Stimulated activated naive CD8-positive, alpha-beta T cell treated with anti-CD3 and anti-CD28 coated beads, Interleukin-15, Interleukin-2, amounts not matched to agents 100 U/mL and 50 U/mL, for 24 hours (primary cell): ENCODE results near the gene CTNNBL1.
A peak's percentile ranks its signal among the peaks of the same experiment; 100 is the strongest.

Experiments used
- ATAC-seq: fragments of 150-1000 bp; cut with Tn5 transposase; one replicate; pipeline ENCODE4 v1.10.0; 2021
- DNase-seq: peaks from one replicate; pipeline ENCODE4 v3.0.0; 2021

CTNNBL1 gene

GRCh38 chr20:37901654-37902503 lies 208.0 kb downstream of the CTNNBL1 start:
- no peak for ATAC-seq
- no peak for DNase-seq

- DNase-seq (no peak), ATAC-seq (no peak)
These were observed 208.9 kb downstream of the CTNNBL1 start, which contains the start of gene VSTM2L for GRCh38 chr20:37902504-37903313. Gene VSTM2L (plus strand): TSS chr20:37903127. CDS start chr20:37903351, 224 bp downstream.

- DNase-seq (no peak), ATAC-seq (no peak)
These were observed 209.6 kb downstream of the CTNNBL1 start for GRCh38 chr20:37903317-37904007.

GRCh38 chr20:37904008-37904642 lies 210.3 kb downstream of the CTNNBL1 start:
- no peak for DNase-seq
- no peak for ATAC-seq

- ATAC-seq = no peak
These were observed 211.1 kb downstream of the CTNNBL1 start for GRCh38 chr20:37904845-37905373.

GRCh38 chr20:37905671-37906613 lies 212.1 kb downstream of the CTNNBL1 start:
- ATAC-seq (no peak), DNase-seq (no peak)

More at GRCh38 chr20:37904845-37905373, 211.1 kb downstream of the CTNNBL1 start:
- DNase-seq = no peak

GRCh38 chr20:37907330-37907676 lies 213.5 kb downstream of the CTNNBL1 start:
- no peak for ATAC-seq
- no peak for DNase-seq

GRCh38 chr20:37907677-37908401 lies 214.0 kb downstream of the CTNNBL1 start:
- DNase-seq (no peak), ATAC-seq (no peak)

- ATAC-seq = no peak
- DNase-seq = no peak
These were observed 217.4 kb downstream of the CTNNBL1 start for GRCh38 chr20:37911261-37911660.

GRCh38 chr20:37911838-37912281 lies 218.0 kb downstream of the CTNNBL1 start:
- DNase-seq (no peak), ATAC-seq (no peak)

- no peak for DNase-seq
- ATAC-seq = peak; percentile 39
These were observed 219.0 kb downstream of the CTNNBL1 start for GRCh38 chr20:37912874-37913273.

GRCh38 chr20:37913567-37914366 lies 219.9 kb downstream of the CTNNBL1 start:
- no peak for DNase-seq
- ATAC-seq = no peak

- no peak for DNase-seq
- no peak for ATAC-seq
These were observed 220.5 kb downstream of the CTNNBL1 start for GRCh38 chr20:37914367-37914671.

GRCh38 chr20:37914672-37915433 lies 221.0 kb downstream of the CTNNBL1 start:
- DNase-seq = no peak
- no peak for ATAC-seq

GRCh38 chr20:37915434-37915787 lies 221.6 kb downstream of the CTNNBL1 start:
- ATAC-seq (no peak), DNase-seq (no peak)

GRCh38 chr20:37915800-37916570 lies 222.2 kb downstream of the CTNNBL1 start:
- ATAC-seq (no peak), DNase-seq (no peak)

- DNase-seq (no peak), ATAC-seq (no peak)
These were observed 223.6 kb downstream of the CTNNBL1 start for GRCh38 chr20:37917461-37917860.

- ATAC-seq = no peak
These were observed 224.2 kb downstream of the CTNNBL1 start for GRCh38 chr20:37918035-37918434.

More at GRCh38 chr20:37918035-37918434, 224.2 kb downstream of the CTNNBL1 start:
- no peak for DNase-seq
